OCI-LY1 (cell line): ENCODE measurements around the gene MOB1B.
A peak's percentile ranks its signal among the peaks of the same experiment; 100 is the strongest.

Source experiments
- H2AFZ ChIP-seq: fragments of 200-600 bp; sonication (generic), shearing (Covaris generic); 2 replicates; pipeline ENCODE4 v1.6.0; 2014; ENCODE audit warnings: antibody characterized with exemption, mild to moderate bottlenecking, low read length
- H3F3A ChIP-seq: fragments of 200-600 bp; sonication (generic), shearing (Covaris generic); 2 replicates; pipeline ENCODE4 v1.6.0; 2014; ENCODE audit warnings: mild to moderate bottlenecking, antibody characterized with exemption, low read length, moderate library complexity; ENCODE audit not compliant: insufficient read depth
- H3K27ac ChIP-seq: fragments of 200-600 bp; sonication (generic); 2 replicates; pipeline ENCODE4 v1.5.1; 2014; ENCODE audit warnings: low read length, mixed run types, mild to moderate bottlenecking, low read depth; ENCODE audit not compliant: poor library complexity, severe bottlenecking
- H3K27me3 ChIP-seq: fragments of 200-600 bp; sonication (generic); 2 replicates; pipeline ENCODE4 v1.6.0; 2014; ENCODE audit warnings: antibody characterized with exemption, mild to moderate bottlenecking, low read length, moderate library complexity; ENCODE audit not compliant: insufficient read depth
- H3K36me3 ChIP-seq: fragments of 200-600 bp; sonication (generic); 2 replicates; pipeline ENCODE4 v1.6.1; 2014; ENCODE audit warnings: mild to moderate bottlenecking, antibody characterized with exemption, low read length, moderate library complexity, mixed read lengths; ENCODE audit not compliant: insufficient read depth
- H3K4me1 ChIP-seq: fragments of 200-600 bp; sonication (generic); 2 replicates; pipeline ENCODE4 v1.5.1; 2014; ENCODE audit warnings: mild to moderate bottlenecking, low read length, moderate library complexity; ENCODE audit not compliant: insufficient read depth, severe bottlenecking
- H3K4me2 ChIP-seq: fragments of 200-600 bp; sonication (generic), shearing (Covaris generic); 2 replicates; pipeline ENCODE4 v1.6.1; 2014; ENCODE audit warnings: low read length
- H3K4me3 ChIP-seq: fragments of 200-600 bp; sonication (generic); 2 replicates; pipeline ENCODE4 v1.5.1; 2014; ENCODE audit warnings: low read length, low read depth, mild to moderate bottlenecking, mixed read lengths; ENCODE audit not compliant: poor library complexity, severe bottlenecking
- H3K79me2 ChIP-seq: fragments of 200-600 bp; shearing (Covaris generic); 2 replicates; pipeline ENCODE4 v1.6.1; 2016; ENCODE audit warnings: mixed run types, low read length, mixed read lengths; ENCODE audit not compliant: insufficient read depth
- H3K9ac ChIP-seq: fragments of 200-600 bp; sonication (generic), shearing (Covaris generic); 2 replicates; pipeline ENCODE4 v1.6.1; 2014; ENCODE audit warnings: mild to moderate bottlenecking, low read length, mixed read lengths
- H3K9me2 ChIP-seq: fragments of 200-600 bp; sonication (generic), shearing (Covaris generic); 2 replicates; pipeline ENCODE4 v1.6.1; 2014; ENCODE audit warnings: low read depth, mild to moderate bottlenecking, low read length, mixed read lengths
- H3K9me3 ChIP-seq: fragments of 200-600 bp; shearing (Covaris generic); 2 replicates; pipeline ENCODE4 v1.6.1; 2014; ENCODE audit warnings: low read length, mixed read lengths
- H4K20me1 ChIP-seq: fragments of 200-600 bp; sonication (generic), shearing (Covaris generic); 2 replicates; pipeline ENCODE4 v1.6.0; 2016; ENCODE audit warnings: mild to moderate bottlenecking, low read length; ENCODE audit not compliant: insufficient read depth
- EZH2 ChIP-seq: fragments of 200-600 bp; sonication (generic), shearing (Covaris generic); IDR thresholded peaks from 2 replicates; pipeline ENCODE4 v1.8.0; 2017; ENCODE audit warnings: borderline replicate concordance, mixed run types, mild to moderate bottlenecking, antibody characterized with exemption, low read length, moderate library complexity, mixed read lengths
- TF ChIP-seq, protein P1 (sequence below): fragments of 200-600 bp; sonication (generic), shearing (Covaris generic); IDR thresholded peaks from 2 replicates; pipeline ENCODE4 v1.5.1; 2017; ENCODE audit warnings: mild to moderate bottlenecking, antibody characterized with exemption, low read length, moderate library complexity, mixed read lengths

Gene MOB1B

GRCh38 chr4:70994387-70995099 is 92.4 kb downstream of the MOB1B start:
- H3K9ac ChIP-seq: peak overlapping the region; percentile 94
- H3K4me3 ChIP-seq: peak overlapping the region; percentile 92
- no peaks in the 10 kb centered on the region for H3F3A ChIP-seq
- H2AFZ ChIP-seq: no peak overlapping the region
- H3K4me2 ChIP-seq: peak overlapping the region; percentile 73
- peaks cover 47% of the 10 kb centered on the region for H3K4me1 ChIP-seq
- peaks cover 59% of the 10 kb centered on the region for H3K79me2 ChIP-seq
- peak overlapping the region; percentile 90 for H3K27ac ChIP-seq
- no peak for TF ChIP-seq EZH2
- TF ChIP-seq, protein P1, sequence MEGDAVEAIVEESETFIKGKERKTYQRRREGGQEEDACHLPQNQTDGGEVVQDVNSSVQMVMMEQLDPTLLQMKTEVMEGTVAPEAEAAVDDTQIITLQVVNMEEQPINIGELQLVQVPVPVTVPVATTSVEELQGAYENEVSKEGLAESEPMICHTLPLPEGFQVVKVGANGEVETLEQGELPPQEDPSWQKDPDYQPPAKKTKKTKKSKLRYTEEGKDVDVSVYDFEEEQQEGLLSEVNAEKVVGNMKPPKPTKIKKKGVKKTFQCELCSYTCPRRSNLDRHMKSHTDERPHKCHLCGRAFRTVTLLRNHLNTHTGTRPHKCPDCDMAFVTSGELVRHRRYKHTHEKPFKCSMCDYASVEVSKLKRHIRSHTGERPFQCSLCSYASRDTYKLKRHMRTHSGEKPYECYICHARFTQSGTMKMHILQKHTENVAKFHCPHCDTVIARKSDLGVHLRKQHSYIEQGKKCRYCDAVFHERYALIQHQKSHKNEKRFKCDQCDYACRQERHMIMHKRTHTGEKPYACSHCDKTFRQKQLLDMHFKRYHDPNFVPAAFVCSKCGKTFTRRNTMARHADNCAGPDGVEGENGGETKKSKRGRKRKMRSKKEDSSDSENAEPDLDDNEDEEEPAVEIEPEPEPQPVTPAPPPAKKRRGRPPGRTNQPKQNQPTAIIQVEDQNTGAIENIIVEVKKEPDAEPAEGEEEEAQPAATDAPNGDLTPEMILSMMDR: no peak
- no peaks in the 10 kb centered on the region for H3K9me3 ChIP-seq
- peaks cover 53% of the 10 kb centered on the region for H3K36me3 ChIP-seq
- H3K9me2 ChIP-seq: no peaks in the 10 kb centered on the region
- no peaks in the 10 kb centered on the region for H4K20me1 ChIP-seq
- no peaks in the 10 kb centered on the region for H3K27me3 ChIP-seq

DNA sequence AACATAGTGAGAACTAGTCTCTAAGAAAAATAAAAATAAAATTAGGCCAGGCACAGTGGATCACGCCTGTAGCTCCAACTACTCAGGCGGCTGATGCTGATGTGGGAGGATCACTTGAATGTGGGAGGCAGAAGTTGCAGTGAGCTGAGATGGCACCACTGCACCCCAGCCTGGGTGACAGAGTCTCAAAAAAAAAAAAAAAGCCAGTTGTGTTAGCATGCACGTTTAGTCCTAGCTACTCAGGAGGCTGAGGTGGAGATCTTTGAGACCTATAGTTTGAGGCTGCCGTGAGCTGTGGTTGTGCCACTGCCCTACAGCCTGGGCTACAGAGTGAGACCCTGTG is 93.8 kb downstream of the MOB1B start:
- H3K4me1 ChIP-seq: peaks cover 47% of the 10 kb centered on the region
- peak overlapping the region; percentile 94 for H3K9ac ChIP-seq
- peaks cover 69% of the 10 kb centered on the region for H3K79me2 ChIP-seq
- no peak overlapping the region for H2AFZ ChIP-seq
- peak overlapping the region; percentile 90 for H3K27ac ChIP-seq
- TF ChIP-seq, protein P1: no peak
- no peak for TF ChIP-seq EZH2
- no peaks in the 10 kb centered on the region for H3K9me3 ChIP-seq
- H3K4me2 ChIP-seq: peak overlapping the region; percentile 73
- H3K9me2 ChIP-seq: no peaks in the 10 kb centered on the region
- H4K20me1 ChIP-seq: no peaks in the 10 kb centered on the region
- H3K36me3 ChIP-seq: peaks cover 67% of the 10 kb centered on the region
- H3F3A ChIP-seq: no peaks in the 10 kb centered on the region
- peak overlapping the region; percentile 92 for H3K4me3 ChIP-seq
- H3K27me3 ChIP-seq: no peaks in the 10 kb centered on the region

- peak overlapping the region; percentile 92 for H3K4me3 ChIP-seq
- H3K9ac ChIP-seq: peak overlapping the region; percentile 94
- no peaks in the 10 kb centered on the region for H3K9me2 ChIP-seq
- peaks cover 78% of the 10 kb centered on the region for H3K36me3 ChIP-seq
- H2AFZ ChIP-seq: no peak overlapping the region
- H4K20me1 ChIP-seq: no peaks in the 10 kb centered on the region
- H3K27ac ChIP-seq: peak overlapping the region; percentile 90
- peak overlapping the region; percentile 73 for H3K4me2 ChIP-seq
- H3F3A ChIP-seq: no peaks in the 10 kb centered on the region
- H3K27me3 ChIP-seq: no peaks in the 10 kb centered on the region
- TF ChIP-seq, protein P1: no peak
- no peak for TF ChIP-seq EZH2
- H3K9me3 ChIP-seq: no peaks in the 10 kb centered on the region
- peaks cover 43% of the 10 kb centered on the region for H3K4me1 ChIP-seq
- H3K79me2 ChIP-seq: peaks cover 80% of the 10 kb centered on the region
Measured at GRCh38 chr4:70997036-70997435, 94.9 kb downstream of the MOB1B start.
